Esophagus (tissue), 2 donors: Measurements from ENCODE around the gene ACVR1B. TPM values are rescaled to one million over a fixed set of nuclear protein-coding genes. Genes with fewer than 3 reads are reported as not detected.
A peak's percentile ranks its signal among the peaks of the same experiment; 100 is the strongest.

Experiments
- H3K27ac ChIP-seq, 2 donors: one replicate each; pipeline ENCODE4 v1.5.1; 2013; ENCODE audit warnings: low read depth in 2 of 2, mild to moderate bottlenecking in 2 of 2, inconsistent platforms in 1 of 2, low read length in 1 of 2, moderate library complexity in 1 of 2
- H3K27me3 ChIP-seq, 2 donors: one replicate each; pipeline ENCODE4 v1.6.1; 2013; ENCODE audit warnings: low read length in 2 of 2, control low read depth in 1 of 2, mild to moderate bottlenecking in 1 of 2; ENCODE audit not compliant: insufficient read depth in 2 of 2, control insufficient read depth in 1 of 2
- H3K36me3 ChIP-seq, 2 donors: one replicate each; pipeline ENCODE4 v1.6.1; 2013; ENCODE audit warnings: low read length in 1 of 2; ENCODE audit not compliant: control insufficient read depth in 2 of 2, insufficient read depth in 2 of 2
- H3K4me1 ChIP-seq, 2 donors: one replicate each; pipeline ENCODE4 v1.6.1; 2013; ENCODE audit warnings: low read length in 1 of 2; ENCODE audit not compliant: control insufficient read depth in 2 of 2, insufficient read depth in 2 of 2
- H3K4me3 ChIP-seq, 2 donors: one replicate each; pipeline ENCODE4 v1.5.1; 2013; ENCODE audit warnings: low read length in 2 of 2, mild to moderate bottlenecking in 2 of 2, low read depth in 1 of 2, moderate library complexity in 1 of 2
- H3K9me3 ChIP-seq, 2 donors: one replicate each; pipeline ENCODE4 v1.6.1; 2013; ENCODE audit warnings: mild to moderate bottlenecking in 2 of 2, low read depth in 1 of 2, low read length in 1 of 2, moderate library complexity in 1 of 2; ENCODE audit not compliant: control insufficient read depth in 2 of 2, insufficient read depth in 1 of 2
- WGBS, 2 donors: extraction: QIAGEN DNeasy Blood & Tissue Kit; methylation state at CpG; one replicate each; pipeline ENCODE4 v1.1.7; 2013; 5-methylcytosine and 5-hydroxymethylcytosine counted together
- polyA plus RNA-seq, 2 donors: library from polyadenylated mRNA; stranded (reverse); fragments of 200-250 nt; gene quantifications; one replicate each; pipeline ENCODE4 v1.2.3, GENCODE V29; 2013
- donor health status: healthy with polysubstance abuse.
- donor health status: Bipolar disorder and iron deficiency.

The ACVR1B gene
- polyA plus RNA-seq, 2 donors: 11.6 to 12.4 TPM

DNA sequence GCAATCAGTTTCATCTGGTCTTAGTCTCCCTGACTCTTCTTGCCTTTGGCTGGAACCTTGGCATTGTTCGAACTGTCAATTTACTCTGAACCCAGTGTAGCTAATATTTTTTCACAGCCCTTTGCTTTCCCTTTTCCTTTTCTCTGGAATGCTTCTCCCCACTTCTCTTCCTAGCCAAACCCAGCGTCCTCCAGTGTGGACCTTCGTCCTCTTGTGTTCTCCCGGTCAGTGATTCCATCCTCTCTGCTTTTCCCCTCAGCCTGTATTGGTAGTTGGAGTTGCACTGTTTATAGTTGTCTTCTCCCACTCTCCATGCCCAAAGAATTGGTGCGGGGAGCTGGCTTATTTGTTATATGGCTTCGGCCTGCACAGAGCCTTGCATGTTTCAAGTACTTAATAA lies 9.4 kb downstream of the ACVR1B start:
- no peaks in the 10 kb centered on the region for H3K9me3 ChIP-seq
- peaks cover 0 to 2% of the 10 kb centered on the region in 2 donors for H3K36me3 ChIP-seq
- no peaks in the 10 kb centered on the region for H3K27me3 ChIP-seq
- no peak overlapping the region for H3K27ac ChIP-seq
- peaks cover 0 to 6% of the 10 kb centered on the region in 2 donors for H3K4me1 ChIP-seq
- WGBS, 2 donors: 79 to 91% methylated on average over 6 of the region's 6 CpGs
- H3K4me3 ChIP-seq: no peak overlapping the region

DNA sequence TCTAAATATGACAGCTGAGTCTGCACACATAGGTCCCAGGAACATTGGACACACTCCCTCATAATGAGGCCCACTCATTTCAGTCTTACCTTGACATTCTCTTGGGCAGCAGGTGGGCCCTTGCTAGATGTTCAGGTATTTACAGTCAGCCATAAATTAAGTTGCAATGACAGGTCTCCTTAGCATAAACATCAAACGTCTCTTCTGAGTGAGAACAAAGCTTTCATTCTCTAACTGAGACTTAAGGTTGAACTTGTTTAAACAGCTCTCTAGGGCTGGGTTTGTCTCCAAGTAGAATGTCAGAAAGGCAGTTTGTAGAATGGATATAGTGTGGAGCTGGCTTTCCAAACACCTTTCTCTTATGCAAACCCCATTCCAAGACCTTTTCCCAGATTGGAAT lies 10.3 kb downstream of the ACVR1B start:
- no peaks in the 10 kb centered on the region for H3K9me3 ChIP-seq
- H3K27me3 ChIP-seq: no peaks in the 10 kb centered on the region
- H3K4me1 ChIP-seq: peaks cover 0 to 6% of the 10 kb centered on the region in 2 donors
- H3K36me3 ChIP-seq: peaks cover 0 to 2% of the 10 kb centered on the region in 2 donors
- H3K4me3 ChIP-seq: no peak overlapping the region
- peak overlapping the region; percentile 37 to 71 for H3K27ac ChIP-seq
- 15 to 16% methylated on average over 1 of the region's 1 CpG for WGBS, 2 donors

DNA sequence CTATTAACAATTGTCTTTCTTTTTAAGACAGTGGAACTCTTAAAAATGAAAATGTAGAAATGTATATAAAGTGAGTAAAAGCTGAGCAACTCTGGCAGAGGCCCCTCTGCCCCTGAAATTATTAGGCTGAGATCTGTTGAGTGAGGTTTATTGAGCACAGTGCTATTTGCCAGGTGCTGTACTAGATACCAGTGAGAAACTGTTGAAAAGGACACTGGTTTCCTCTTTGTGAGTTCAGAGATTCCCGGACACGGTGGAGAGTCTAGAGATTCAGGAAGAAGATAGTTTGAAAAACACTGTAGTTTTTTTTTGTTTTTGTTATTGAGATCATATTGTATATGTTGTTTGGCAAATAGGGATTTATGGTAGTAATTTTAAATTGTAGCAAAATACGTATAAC lies 11.2 kb downstream of the ACVR1B start:
- WGBS, 2 donors: 49 to 54% methylated on average over 3 of the region's 3 CpGs
- peaks cover 0 to 6% of the 10 kb centered on the region in 2 donors for H3K4me1 ChIP-seq
- peak overlapping the region; percentile 39 to 49 for H3K27ac ChIP-seq
- H3K4me3 ChIP-seq: no peak overlapping the region
- H3K27me3 ChIP-seq: no peaks in the 10 kb centered on the region
- H3K9me3 ChIP-seq: no peaks in the 10 kb centered on the region
- H3K36me3 ChIP-seq: peaks cover 0 to 2% of the 10 kb centered on the region in 2 donors

DNA sequence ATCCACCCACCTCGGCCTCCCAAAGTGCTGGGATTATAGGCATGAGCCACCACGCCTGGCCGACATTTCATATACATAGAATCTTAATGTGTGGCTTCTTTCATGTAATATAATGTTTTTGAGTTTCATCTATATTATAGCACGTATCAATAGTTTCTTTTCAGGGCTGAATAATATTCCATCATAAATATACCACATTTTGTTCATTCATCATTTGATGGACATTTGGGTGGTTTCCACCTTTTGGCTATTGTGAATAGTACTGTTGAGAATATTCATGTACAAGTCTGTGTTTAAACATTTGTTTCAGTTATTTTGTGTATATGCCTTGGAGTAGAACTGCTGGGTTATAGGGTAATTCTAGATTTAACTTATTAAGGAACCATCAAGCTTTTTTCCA lies 12.0 kb downstream of the ACVR1B start:
- Histone ChIP-seq H3K9me3 (no peaks in the 10 kb centered on the region), H3K4me3 (no peak overlapping the region), H3K27ac (no peak overlapping the region), H3K4me1 (peaks cover 0 to 6% of the 10 kb centered on the region in 2 donors), H3K36me3 (peaks cover 0 to 2% of the 10 kb centered on the region in 2 donors), H3K27me3 (no peaks in the 10 kb centered on the region)
- WGBS, 2 donors: 96% methylated on average over 4 of the region's 4 CpGs

DNA sequence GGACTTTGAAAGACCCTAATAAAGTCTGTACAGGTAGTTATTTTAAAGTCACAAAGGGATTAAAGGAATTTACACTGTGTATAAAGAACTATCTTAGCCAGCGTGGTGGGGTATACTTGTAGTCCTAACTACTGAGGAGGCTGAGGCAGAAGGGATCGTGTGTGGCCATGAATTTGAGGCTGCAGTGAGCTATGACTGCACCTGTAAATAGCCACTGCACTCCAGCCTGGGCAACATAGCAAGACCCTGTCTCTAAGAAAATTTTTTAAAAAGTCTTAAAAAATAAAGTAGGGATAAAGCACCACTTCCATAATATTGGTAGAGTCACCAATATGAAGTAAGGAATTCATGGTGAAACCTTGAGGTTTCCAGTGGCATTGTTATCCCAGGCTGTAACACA lies 18.1 kb downstream of the ACVR1B start:
- H3K36me3 ChIP-seq: no peaks in the 10 kb centered on the region
- no peak overlapping the region for H3K27ac ChIP-seq
- H3K4me3 ChIP-seq: no peak overlapping the region
- peaks cover 0 to 12% of the 10 kb centered on the region in 2 donors for H3K4me1 ChIP-seq
- H3K27me3 ChIP-seq: no peaks in the 10 kb centered on the region
- no peaks in the 10 kb centered on the region for H3K9me3 ChIP-seq
- 88 to 93% methylated on average over 2 of the region's 2 CpGs for WGBS, 2 donors

DNA sequence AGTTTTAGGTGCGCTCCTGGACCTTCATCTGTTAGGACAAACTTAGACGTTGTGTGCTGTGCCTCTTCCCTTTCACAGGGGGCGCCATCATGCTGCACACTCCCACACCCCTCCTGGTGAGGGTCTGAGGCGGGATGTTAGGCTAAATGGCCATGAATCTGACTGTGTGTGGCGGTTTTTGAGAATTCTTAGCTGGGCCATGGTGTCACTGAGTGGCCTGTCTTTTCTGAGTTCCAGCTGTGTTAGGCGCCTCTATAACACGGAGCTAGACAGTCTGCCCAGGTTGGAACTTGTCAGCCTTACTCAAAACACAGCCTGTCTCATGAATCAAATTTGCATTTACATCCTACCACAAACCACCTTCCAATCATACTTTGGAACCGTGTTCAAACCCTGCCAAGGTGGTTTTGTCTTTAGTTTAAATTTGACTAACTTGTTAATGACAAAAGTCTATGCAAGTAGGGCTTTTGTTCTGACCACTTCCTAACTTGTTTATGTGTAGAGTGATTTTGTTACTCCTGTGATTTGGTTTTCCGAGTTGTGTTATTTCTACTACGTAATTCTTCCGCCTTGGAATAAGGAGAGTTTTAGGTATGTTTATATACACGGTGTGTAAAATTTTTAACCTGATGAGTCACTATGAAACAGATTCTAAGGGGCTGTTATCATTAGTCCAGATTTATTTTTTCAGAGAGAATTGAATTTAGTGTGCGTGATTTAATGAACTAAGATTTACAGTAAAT lies 19.6 kb downstream of the ACVR1B start:
- Histone ChIP-seq H3K36me3 (peaks cover 7 to 9% of the 10 kb centered on the region in 2 donors), H3K9me3 (no peaks in the 10 kb centered on the region), H3K27me3 (no peaks in the 10 kb centered on the region), H3K4me3 (no peak overlapping the region), H3K27ac (peak overlapping the region; percentile 55 to 73), H3K4me1 (peaks cover 0 to 14% of the 10 kb centered on the region in 2 donors)
- WGBS, 2 donors: 46 to 50% methylated on average over 13 of the region's 13 CpGs

DNA sequence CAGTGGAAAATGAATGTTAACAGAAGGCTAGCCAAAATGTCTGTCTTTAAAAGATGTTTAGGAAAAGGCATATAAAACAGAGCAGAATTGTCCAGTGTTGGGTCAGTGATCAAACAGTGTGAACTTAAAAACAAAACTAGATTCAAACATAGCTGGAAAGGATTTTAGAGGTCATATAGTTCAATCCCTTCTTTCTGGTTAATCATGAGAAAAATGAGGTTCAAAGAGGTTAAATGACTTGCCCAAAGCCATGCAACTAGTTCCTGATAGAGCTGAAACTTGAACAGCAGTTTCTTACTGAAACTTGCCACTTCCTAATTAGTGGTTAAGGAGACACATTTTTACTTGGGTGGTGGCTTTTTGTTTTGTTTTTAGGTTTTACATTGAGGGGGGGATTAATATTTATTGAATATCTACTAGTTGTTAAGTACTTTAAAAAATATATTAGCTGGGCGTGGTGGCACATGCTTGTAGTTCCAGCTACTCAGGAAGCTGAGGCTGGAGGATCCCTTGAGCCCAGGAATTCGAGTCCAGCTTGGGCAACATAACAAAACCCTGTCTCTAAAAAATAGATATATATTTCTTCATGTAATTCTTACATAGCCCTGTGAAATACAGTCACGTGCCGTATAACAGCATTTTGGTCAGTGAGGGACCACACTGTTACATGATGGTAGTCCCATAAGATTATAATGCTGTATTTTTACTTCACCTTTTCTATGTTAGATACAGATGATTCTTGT lies 20.4 kb downstream of the ACVR1B start:
- peaks cover 12 to 16% of the 10 kb centered on the region in 2 donors for H3K36me3 ChIP-seq
- H3K27ac ChIP-seq: no peak overlapping the region
- H3K27me3 ChIP-seq: no peaks in the 10 kb centered on the region
- no peaks in the 10 kb centered on the region for H3K9me3 ChIP-seq
- peaks cover 0 to 14% of the 10 kb centered on the region in 2 donors for H3K4me1 ChIP-seq
- WGBS, 2 donors: 59 to 62% methylated on average over 4 of the region's 4 CpGs
- no peak overlapping the region for H3K4me3 ChIP-seq

DNA sequence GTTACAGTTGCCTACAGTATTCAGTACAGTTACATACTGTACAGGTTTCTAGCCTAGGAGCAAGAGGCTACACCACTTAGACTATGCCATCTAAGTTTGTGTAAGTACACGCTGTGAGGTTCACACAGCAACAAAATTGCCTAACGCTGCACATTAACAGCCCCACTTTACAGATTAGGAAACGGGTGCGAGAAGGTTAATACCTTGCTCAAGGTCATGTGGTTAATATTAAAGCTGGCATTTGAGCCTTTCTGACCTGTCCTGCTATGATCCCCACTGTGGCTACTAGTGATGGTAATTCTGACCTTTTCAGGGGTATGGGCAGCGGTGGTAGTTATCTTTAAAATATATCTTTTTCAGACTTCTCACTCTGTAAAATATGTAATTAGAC lies 20.9 kb downstream of the ACVR1B start:
- peak overlapping the region; percentile 30 to 34 for H3K27ac ChIP-seq
- WGBS, 2 donors: 57 to 71% methylated on average over 5 of the region's 5 CpGs
- H3K4me3 ChIP-seq: no peak overlapping the region
- no peaks in the 10 kb centered on the region for H3K9me3 ChIP-seq
- no peaks in the 10 kb centered on the region for H3K27me3 ChIP-seq
- H3K4me1 ChIP-seq: peaks cover 0 to 14% of the 10 kb centered on the region in 2 donors
- H3K36me3 ChIP-seq: peaks cover 12 to 18% of the 10 kb centered on the region in 2 donors

DNA sequence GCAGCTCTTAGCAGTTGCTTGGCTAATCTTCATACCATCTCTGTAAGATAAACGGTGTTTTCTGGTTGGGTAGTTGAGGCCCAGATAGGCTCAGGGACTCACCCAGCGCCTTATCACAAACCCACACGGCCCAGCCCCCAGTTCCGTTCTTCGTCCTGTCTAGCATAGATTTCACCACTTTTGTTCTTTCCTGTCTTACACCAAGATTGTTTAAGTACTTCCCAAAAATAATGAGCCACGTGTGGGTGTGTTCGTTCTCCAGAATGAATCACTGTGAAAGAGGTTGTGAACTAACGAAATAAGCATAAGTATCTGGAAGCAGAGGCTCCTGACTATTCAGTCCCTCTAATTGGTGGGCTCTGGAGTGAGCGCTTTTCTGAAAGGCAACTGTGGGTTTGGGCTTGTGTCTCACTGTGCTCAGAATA lies 21.4 kb downstream of the ACVR1B start:
- H3K36me3 ChIP-seq: peaks cover 12 to 18% of the 10 kb centered on the region in 2 donors
- H3K4me3 ChIP-seq: no peak overlapping the region
- H3K4me1 ChIP-seq: peaks cover 0 to 14% of the 10 kb centered on the region in 2 donors
- H3K27me3 ChIP-seq: no peaks in the 10 kb centered on the region
- 26 to 30% methylated on average over 9 of the region's 9 CpGs for WGBS, 2 donors
- peak overlapping the region; percentile 30 to 77 for H3K27ac ChIP-seq
- H3K9me3 ChIP-seq: no peaks in the 10 kb centered on the region
